Myometrial cell (primary cell): ENCODE results near the gene GCHFR. TPM values are rescaled to one million over a fixed set of nuclear protein-coding genes. Genes with fewer than 3 reads are reported as not detected.

ENCODE experiments used
- total RNA-seq: library from RNA; depleted of rRNA; stranded (reverse); fragments of >200 nt; gene quantifications from 2 replicates; pipeline ENCODE4 v1.2.3, GENCODE V29; 2015

Gene GCHFR
- 3.5 and 23.4 TPM in 2 replicates for total RNA-seq

DNA sequence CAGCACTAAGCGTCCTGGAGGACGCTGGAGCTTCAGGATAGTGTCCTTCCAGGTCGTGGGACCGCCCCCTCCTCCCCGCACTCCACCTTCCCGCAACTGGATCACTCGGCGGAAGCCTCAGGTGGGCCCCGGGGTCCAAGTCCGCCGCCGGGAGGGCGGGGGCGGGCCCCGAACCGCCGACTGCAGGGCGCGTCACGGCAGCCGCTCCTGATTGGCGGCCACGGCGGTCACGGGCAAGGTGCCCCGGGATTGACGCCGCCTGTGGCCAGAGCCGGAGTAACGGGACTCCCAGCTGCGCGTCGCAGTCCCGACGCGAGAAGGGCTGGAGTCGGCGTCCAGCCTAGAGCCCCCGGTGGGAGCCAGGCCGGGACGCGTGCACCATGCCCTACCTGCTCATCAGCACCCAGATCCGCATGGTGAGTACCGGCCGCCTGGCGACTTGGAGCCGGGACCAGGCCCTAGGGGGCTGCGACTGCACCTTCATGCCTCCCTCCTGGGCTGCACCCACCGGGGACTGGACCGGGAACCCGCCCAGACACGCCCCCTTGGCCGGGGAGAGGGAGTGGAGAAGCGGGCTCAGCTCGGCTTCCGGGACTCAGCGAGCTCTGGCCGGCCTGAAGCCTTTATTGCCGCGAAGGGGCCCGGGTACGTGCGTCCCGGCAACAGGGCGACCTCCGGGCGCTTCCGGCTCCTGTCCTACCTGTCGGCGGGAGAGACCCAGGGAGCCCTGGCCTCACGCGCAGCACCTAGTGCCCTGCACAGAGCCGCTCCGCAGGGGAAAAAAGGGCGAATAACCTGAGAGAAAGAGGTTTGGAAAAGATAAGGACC is at the start of gene GCHFR:
GCHFR (plus strand) TSS at position 268 of the 828 bp plus-strand sequence; CDS start at position 381, 113 bp downstream.

DNA sequence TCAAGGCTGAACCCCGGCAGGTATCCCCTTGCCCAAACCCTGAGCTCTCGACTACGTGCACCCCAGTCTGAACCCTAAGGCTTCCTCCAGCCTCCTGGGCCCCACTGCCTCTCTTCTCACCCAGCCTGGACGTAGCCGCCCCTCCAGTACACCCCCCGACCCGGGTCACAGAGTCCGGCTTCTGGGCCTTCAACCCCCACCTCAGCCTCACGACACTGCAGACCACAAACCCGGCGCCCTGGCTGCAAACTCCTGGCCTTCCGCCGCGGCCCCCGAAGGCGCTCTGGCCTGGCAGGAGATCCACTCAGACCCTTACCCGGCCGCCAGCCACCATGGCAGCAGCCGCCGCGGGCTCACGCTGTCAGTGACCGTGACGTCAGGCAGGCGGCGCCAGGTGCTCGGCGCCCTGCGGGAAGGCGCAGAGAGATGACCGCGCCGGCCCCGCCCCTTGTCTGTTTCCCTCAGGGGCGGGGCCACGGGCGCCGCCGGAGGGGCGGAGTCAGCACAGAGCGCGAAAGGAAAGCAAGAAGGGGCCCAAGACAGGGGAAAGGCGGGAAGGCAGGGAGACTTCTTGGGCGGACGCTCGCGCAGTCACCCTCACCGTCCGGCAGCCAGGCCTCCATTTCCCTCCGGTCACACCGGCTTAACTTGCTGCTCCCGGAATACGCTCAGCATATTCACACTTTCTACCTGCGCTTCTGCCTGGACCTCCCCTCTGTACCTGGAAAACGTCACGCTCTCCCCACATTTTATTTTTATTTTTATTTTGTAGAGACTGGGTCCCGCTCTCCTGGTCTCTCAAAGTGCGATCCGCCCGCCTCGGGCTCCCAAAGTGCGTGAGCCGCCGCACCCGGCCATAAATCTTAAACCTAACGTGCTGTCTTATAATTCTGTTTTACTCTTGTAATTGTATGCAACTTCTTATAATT is 8.7 kb upstream of the GCHFR start, which contains the start of gene RMDN3:
RMDN3 (minus strand) TSS at position 372 of the 929 bp plus-strand sequence. CDS start 471 bp downstream, outside the sequence.

DNA sequence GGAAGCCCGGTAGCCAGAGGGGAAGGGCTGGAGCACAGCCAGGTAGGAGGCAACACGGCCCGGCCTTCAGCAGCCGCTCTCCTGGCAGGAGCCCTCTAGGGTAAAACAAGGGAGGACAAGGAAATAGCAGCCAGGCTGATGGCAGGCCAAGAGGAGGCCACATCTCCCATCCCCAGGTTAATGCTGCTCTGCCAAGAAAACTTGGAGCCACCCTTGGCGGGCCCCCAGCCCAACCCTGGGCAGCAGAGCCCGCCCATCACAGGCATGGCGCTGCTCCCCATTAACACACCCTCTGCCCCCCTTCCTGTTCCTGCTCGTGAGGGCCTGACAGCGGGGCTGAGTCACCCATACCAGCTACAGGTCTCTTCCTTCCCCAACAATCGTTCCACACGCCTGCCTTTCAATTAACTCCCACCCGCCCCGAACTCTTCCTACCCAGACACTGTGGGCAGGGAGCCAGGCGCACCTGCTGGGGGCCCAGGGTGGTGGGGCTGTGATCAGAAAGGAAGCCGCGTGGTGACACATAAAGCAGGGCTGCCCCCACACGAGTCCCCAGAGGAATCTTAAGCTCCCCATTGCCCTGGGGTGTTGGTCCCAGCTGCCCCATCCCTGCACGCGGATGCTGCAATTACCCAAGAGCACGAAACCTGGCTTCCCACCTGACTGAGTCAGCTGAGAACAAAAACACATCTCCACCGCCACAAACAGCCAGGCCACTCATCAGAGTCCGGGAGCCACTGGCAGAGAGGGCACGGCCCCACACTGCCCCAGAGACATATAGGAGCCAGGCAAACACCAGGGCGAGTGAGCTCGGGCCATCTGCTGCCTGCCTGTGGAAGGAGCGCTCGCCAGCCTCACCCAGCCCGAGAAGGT is 5.6 kb downstream of the GCHFR start, which contains the start of gene C15orf62:
C15orf62 (plus strand) TSS at position 707 of the 873 bp plus-strand sequence. CDS start 516 bp downstream, outside the sequence.

DNA sequence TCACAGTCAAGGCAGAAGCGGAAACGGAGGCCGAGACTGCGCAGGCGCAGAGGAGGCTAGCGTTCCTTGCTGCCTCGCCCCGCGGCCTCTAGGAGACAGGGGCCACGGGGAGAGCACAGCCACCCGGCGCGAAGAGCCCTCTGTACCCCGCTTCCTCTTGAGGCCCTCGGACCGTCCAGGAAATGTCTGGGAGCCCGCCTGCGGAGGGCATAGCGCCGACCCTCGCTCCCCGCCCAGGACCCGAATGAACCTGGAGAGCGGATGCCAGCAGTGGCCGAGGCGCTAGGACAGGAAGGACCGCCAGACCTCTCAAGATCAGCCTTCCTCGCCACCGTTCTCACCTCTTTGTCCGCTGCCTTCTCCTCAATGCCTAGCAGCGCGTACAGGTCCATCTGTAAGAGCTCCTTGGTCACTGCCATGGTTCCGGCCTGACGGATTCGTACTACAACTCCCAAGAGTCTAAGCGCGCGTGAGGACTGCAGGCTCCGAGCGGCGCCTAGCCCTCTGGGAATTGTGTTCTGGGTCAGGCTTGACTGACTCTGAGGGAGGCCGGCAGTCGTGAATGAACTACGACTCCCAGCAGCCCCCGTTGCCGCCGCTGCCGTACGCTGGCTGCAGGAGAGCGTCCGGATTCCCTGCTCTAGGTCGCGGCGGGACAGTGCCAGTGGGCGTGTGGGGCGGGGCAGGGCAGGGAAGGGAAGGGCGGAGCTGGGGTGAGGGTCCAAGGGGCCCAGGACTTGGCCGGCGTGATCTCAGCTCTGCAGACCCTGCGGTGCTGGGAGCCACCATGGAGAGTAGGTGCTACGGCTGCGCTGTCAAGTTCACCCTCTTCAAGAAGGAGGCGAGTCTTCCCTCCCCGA is 43.4 kb downstream of the GCHFR start, which contains the start of the genes DNAJC17 and ZFYVE19:
DNAJC17 (minus strand) TSS at position 446 of the 860 bp plus-strand sequence; CDS start at position 419, 27 bp downstream.
ZFYVE19 (plus strand) TSS at position 62 of the 860 bp plus-strand sequence; CDS start at position 563, 501 bp downstream.

Other genes starting within 250 kb of the GCHFR start
- 20.8 and 37.7 TPM in 2 replicates for gene CCDC32, start 199.0 kb upstream of the GCHFR start, total RNA-seq
- 12.4 and 18.1 TPM in 2 replicates for gene RPUSD2, start 194.8 kb upstream of the GCHFR start, total RNA-seq
- gene KNL1, start 169.8 kb upstream of the GCHFR start, total RNA-seq, result 17.3 and 38.5 TPM in 2 replicates
- gene RAD51, start 68.9 kb upstream of the GCHFR start, total RNA-seq, result 5.5 and 6.3 TPM in 2 replicates
- gene RMDN3, start 8.8 kb upstream of the GCHFR start, total RNA-seq, result 21.1 and 23.4 TPM in 2 replicates
- under 0.01 and 0.18 TPM in 2 replicates for gene C15orf62, start 5.9 kb downstream of the GCHFR start, total RNA-seq
- 33.0 and 49.9 TPM in 2 replicates for gene ZFYVE19, start 43.0 kb downstream of the GCHFR start, total RNA-seq
- gene DNAJC17, start 43.4 kb downstream of the GCHFR start, total RNA-seq, result 28.0 and 65.2 TPM in 2 replicates
- gene PPP1R14D, start 64.6 kb downstream of the GCHFR start, total RNA-seq, result not detected in 2 replicates
- 8.4 and 9.0 TPM in 2 replicates for gene SPINT1, start 80.0 kb downstream of the GCHFR start, total RNA-seq
- gene RHOV, start 110.2 kb downstream of the GCHFR start, total RNA-seq, result not detected in 2 replicates
- gene VPS18, start 130.4 kb downstream of the GCHFR start, total RNA-seq, result 32.1 and 32.9 TPM in 2 replicates
- under 0.01 and 0.58 TPM in 2 replicates for gene DLL4, start 165.3 kb downstream of the GCHFR start, total RNA-seq
- gene CHAC1, start 189.4 kb downstream of the GCHFR start, total RNA-seq, result 42.7 and 71.1 TPM in 2 replicates